NCI-H345 (cell line): ENCODE data around the gene RNF20.
"Not testable (repeated sequence)": the region's sequence is repeated elsewhere in the genome, so short reads cannot be mapped to it uniquely, and the experiment has no call there.

Experiments used
- DNase-seq: peaks from one replicate; lab custom pipeline; 2025; lab: John Stamatoyannopoulos, UW

The RNF20 gene

DNA sequence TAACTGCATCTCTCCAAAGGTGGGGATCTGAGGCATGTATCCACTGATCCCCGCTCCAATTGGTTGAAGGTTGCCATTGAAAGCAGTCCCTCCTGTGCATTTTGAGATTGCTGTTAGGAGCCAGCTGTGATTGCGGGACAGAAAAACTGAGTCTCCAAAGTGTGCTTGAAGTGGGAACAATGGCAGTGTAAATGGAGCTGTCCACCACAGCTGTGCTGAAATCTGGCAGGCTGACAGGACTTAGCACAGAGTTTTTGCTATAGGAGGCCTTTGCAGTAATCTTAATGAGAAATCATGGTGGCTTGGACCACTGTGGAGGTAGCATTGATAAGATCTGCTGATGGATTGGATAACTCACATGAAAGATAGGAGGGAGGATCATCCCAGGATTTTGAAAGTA is 3.3 kb downstream of the RNF20 start:
- no peak for DNase-seq

DNA sequence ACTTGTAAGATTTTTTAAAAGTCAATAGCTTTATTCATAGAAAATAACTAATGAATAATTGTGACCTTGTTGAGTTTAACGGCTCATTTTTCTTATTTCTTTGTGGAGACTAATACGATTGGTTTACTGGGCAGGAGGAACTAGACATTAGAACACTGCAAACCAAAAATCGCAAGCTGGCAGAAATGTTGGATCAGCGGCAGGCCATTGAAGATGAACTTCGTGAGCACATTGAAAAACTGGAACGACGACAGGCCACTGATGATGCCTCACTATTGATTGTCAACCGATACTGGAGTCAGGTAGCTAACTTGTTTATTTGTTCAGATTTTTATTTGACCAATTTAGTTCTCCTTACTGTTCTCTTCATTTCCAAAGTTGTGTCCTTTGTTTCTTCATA is 6.4 kb downstream of the RNF20 start:
- no peak for DNase-seq

DNA sequence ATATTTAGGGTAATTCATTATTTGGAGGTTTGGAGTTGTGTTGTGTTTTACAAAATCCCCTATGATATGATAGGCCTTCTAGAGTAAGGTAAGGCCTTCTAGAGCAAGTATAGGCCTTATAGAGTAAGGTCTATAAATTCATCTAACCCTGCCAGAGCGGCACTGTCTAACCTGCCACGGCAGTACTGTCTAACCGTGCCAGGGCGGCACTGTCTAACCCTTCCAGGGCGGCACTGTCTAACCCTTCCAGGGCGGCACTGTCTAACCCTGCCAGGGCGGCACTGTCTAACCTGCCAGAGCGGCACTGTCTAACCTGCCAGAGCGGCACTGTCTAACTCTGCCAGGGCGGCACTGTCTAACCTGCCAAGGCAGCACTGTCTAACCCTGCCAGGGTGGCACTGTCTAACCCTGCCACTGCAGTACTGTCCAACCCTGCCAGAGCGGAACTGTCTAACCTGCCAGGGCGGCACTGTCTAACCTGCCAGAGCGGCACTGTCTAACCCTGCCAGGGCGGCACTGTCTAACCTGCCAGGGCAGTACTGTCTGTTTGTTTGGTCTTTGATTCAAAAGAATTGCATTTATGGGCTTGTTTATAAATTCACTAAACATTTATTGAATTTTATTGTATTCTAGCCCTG is 9.6 kb downstream of the RNF20 start:
- DNase-seq = no peak

DNA sequence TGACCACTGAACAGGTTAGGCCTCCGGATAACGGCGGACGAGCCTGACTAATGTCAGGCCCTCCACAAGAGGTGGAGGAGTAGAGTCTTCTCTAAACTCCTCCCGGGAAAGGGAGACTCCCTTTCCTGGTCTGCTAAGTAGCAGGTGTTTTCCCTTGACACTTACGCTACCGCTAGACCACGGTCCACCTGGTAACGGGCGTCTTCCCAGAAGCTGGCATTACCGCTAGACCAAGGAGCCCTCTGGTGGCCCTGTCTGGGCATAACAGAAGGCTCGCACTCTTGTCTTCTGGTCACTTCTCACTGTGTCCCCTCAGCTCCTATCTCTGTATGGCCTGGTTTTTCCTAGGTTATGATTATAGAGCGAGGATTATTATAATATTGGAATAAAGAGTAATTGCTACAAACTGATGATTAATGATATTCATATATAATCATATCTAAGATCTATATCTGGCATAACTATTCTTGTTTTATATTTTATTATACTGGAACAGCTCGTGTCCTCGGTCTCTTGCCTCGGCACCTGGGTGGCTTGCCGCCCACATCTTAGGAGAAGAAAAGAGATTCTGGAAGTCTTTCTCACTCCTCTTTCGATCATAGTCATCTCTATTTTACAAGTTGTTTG is 15.9 kb downstream of the RNF20 start:
- DNase-seq = not testable (repeated sequence)

DNA sequence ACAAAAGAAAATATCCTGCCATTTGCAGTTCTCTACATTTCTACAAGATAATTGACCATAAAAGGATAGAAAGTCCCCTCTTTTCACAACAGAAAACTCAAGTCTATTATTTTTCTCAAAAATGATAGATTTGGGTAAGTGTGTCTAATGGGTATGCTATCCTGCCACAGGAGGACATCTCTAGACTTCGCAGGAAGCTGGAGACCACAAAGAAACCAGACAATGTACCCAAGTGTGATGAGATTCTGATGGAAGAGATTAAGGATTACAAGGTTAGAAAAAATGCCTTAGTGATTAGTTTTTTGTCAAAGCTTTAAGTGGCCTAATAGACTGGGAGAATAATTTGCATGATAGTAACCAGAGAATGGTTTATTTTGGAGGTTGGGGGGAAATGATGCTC is 28.1 kb downstream of the RNF20 start:
- DNase-seq = no peak

DNA sequence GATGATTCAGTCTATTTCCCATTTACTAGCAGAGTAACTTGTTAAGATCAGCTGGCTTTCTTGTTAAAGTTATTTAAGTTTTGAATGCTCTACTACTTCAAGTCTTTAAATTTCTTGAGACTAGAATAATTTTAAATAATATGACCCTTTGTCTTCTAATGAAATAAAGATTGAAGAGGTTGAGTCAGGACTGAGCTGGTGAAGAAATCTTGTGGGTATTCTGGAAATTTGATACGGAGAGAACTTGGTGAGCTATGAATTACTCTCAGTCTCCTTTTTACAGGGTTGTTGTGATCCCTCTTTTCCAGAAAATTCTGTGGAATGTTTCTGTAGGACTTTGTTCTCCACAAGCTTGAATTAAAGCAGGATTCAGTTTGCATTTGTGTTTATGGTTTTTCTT is 29.3 kb downstream of the RNF20 start:
- DNase-seq = no peak

DNA sequence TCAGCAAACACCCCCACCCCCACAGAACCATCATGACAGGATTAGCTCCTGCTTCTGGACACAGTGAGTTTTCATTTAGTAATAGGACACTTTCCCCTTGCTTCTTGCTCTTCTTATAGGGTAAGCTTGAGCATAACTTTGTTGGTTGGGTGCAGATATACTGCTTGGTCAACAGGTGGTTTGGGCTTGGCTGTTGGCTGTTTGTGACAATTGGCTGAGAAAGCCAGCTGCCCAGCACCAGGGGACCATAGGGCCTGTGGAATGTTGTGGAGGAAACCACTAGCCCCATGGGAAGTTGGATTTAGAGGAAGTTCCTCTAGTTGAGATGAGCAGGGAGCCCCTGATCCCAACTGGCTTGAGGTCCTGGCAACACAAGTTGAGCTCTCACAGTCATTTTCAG is 30.6 kb downstream of the RNF20 start:
- no peak for DNase-seq

DNA sequence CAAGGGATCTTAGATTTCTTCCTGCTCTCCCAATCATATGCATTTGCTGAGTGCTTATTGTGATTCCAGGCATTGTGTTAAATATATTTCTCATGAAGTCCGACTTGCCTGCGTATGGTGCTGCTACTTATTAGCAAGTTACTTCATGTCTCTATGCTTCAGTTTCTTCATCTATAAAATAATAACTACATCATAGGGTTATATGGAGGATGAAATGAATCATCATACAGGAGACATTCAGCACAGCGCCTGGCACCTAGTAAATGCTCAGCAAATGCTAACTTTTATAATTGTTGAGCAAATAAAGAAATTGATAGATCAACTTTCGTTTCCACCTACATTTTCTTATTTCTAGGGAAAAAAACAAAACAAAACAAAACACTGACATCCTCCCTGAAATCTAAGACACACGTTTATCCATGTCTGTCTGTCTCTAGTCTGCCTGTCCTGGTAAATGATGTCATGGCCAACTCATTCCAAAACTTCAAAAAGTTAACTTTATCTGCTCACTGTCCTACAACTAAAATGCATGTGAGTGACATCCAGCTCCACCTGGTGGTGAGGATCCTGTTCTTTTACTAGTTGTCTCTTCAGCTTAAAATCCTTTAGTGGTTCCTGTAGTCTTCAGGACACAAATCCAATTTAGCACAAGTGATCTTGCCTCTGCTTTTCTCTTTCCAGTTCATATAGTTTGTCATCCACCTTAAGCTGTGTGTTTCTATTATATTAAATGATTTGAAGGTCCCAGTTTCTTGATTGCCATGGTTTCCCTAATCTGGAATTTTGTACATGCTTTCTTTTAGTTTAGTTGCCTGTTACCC is 33.5 kb downstream of the RNF20 start:
- no peak for DNase-seq

DNA sequence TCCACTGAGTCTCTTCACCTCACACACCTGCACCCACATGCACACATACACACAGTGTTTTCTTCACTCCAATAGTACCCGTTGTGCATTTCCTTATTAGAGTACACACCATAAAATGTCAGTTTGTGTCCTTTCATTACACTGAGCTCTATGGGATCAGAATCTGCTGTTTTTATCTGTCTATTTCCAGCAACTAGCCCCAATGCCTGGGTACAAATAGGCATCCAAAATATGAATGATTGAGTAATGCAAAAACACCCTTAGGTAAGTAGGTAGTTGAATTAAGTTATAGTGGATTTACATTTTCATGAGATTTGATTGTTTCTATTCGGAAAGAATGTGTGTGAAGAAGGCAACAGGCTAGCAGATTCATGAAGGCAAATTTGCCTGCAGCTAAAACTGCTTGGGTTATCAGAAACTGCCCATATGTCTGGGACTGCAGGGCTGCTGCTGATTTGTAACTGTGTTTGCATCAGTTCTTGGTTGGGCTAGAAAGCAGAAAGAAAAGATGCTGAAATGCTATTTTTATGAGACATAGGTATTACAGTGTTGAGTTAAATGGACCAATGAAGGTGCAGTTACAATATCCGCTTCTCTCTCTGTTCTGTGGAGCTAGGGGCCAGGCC is 34.2 kb downstream of the RNF20 start:
- DNase-seq = no peak

DNA sequence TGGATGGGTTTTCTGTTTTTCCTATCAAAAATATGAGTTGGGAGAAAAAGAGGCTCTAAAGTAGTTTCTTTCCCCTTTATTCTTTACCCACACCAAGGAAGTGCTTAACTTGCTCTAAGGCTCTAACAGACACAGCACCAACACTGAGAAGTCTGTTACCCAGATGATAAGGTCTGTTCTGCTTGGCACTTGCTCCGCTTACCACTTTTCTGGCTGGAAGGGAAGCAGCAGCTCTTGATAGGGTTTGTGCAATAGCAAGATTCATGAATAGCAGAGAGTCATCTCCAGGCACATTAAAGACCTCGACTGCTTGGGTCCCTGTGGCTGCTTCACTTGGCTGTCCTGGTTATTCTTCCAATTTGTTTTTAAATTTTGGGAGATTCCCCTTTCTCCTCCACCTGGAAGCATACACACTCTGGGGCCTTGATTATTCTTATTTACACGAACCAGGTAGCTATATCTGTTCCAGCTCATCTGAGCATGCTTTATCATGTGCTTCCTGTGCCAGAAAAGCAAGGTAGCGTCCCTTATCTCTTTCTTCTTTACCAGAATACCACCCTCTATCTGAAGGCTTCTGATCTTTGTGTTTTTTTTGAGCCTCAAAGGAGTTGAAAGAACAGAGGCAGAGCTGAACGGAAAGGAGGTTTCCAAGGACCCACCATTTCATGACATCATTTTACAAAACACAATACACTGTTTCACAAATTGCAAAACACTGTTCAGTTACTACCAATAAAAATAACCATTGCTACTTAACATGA is 36.3 kb downstream of the RNF20 start:
- DNase-seq = no peak

DNA sequence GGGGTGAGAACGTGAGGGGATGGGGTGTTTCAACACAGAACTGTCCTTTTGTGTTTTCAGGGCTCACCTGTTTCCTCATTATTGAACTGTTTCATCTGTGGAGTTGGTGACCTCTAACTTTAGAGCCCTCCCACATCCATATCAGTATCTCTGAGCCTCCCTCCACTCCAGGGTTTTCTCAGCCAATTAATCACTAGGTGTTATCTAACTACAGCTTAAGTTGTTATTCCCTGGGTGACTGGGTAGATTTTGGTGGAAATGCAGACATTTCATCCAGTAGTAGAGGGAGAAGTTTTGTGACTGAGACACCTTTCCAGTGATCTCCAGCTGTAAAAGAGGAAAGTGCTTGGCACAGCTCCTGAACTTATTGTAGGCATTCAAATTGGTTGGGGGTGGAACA is 37.5 kb downstream of the RNF20 start:
- DNase-seq = no peak

DNA sequence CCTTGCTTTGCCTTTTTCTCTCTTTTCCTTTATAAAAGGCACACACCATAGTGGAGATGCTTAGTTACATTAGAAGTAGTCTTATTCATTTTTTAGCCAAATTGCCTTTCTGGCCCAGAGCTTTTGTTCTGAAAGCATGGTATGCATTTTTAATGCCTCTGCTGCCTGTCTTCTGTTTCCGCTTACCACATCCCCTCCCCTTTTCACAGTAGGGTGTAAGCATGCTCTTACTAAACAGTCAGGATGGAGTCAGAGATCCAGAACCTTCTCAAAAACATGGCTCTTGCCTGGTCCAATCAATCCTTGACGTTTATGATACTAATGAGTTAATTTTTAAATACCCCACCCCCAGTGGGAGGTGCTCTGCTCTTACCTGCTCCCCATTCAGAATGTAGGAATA is 38.7 kb downstream of the RNF20 start:
- DNase-seq = no peak

DNA sequence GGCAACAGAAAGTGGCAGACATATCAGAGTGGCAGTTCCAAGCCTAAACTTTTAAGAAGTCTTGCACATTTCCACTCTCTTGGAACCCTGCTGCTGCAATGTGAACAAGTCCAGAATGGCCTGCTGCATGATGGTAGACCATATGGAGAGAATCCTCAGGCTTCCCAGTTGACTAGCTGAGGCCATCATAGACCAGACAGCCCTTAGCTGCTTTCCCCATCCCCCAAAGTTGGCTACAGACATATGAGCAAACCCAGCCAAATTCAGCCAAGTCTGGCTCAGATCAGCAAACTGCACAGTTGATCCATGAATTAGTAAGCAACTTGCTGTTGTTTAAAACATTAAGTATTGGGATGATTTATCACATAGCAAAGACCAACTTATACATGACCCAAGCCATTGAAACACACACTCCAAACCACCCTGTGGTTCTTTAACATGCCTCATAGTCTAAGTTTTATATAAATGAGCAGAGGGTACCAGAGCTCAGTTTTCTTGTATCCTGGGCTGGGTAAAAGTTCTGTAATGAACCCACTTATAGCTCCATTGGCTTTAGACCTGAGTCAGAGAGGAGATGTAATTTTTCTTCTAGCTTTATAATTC is 41.2 kb downstream of the RNF20 start:
- no peak for DNase-seq

DNA sequence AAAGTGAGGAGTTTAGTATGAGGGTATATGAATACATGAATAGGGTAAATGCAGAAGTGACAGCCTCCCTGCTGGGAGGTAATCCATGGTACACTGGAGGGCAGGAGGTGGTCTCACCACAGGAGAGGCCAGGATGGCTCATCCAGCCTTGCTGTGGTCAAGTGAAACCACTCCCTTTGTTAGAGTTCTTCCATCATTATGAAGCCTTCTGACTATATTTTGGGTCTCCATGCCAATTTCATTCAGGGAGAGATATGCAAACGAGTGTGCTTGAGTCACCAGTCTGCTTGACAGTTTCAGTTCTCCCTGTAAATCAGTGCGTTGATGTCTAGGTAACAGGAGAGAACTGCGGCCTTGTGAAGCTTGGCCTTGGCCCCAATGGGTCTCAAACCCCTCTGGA is 44.7 kb downstream of the RNF20 start:
- DNase-seq = no peak

DNA sequence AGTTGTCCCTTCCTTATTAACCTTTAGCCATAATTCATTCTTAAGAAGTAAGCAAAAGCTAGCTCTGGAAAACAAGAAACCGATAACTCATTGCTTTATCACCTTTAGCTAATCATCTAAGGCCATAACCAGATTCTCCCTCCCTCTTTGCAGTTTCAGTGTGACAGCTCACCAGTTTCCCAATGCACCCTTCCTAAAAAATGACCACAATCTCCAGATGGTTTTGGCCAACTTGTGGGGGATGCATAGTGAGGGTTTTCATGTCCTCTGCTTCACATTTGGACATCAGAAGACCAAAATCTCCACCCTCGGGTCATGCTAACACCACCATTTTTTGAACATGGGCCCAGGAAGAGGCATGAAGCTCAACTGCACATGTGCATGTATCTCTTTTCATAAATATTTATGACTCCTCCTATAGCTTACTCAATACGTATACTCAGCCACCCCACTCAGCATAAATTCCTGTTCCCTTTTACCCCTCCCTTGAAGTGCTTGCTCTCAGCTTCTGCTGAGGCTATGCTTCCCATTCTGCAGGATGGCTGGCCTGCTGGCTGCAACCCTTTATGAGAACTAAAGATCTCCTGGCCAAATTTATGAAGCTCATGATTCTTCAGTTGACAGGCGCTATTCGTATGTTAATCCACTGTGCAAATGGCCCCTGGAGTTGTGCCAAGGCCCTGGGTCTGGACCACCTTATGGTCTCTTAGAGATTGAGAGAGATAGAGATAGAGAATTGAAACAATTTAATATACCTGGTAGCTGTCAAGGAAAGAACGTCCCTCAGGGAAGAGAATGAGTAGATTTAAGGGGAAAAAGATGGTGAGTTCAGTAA is 46.3 kb downstream of the RNF20 start:
- no peak for DNase-seq

DNA sequence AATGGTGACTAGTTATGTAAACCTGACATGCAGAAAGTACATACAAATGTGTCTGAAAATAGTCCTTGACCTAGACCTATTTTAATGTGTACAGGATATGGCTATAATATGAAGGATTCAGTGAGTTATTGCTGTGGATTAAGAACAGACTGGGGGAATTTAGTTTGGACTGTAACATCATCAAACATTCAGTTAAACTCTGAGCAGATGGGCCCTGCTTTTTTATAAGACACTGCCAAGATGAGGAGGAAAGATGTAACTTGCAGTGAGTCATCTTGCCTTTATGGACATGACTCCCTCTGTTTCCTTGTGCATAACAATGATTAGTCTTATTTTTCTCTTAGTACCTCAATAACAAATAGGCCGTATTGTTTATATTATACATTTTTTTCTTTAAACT is 48.9 kb downstream of the RNF20 start:
- DNase-seq = no peak

DNA sequence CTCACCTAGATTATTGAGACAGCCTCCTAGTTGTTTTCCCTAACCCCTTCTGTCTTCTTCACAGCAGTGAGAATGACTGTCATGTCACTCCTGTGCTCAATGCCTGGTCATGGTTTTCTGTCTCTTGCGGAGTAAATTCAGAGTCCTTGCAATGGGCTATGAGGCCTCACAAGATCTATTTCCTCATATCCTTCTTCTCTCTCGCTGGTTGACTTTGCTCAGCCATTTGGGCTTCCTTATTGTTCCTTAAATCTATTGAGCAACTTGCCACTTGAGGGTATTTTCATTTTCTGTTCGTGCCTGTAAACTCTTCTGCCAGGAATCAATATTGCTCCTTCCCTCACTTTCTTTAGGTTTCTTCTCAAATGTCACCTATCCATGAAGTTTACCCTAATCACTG is 52.1 kb downstream of the RNF20 start:
- DNase-seq = no peak

DNA sequence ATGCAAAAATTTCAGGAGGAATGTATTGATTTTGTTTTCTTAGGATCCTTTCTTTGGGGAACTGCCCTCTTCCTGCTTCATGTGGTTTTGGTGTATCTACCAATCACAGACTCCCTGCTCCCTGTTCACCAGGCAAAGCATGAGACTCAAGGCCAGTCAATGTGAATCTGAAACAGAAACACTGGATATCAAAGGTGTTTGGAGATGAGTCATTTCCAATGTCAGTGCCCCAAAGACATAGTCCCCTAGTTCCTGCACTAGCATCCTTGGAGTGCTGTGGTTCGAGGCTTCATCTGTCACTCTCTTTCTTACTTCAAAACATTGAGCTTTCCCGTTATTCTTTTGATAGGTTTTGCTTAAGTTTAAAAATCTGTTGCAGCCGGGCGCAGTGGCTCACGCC is 53.0 kb downstream of the RNF20 start:
- no peak for DNase-seq

DNA sequence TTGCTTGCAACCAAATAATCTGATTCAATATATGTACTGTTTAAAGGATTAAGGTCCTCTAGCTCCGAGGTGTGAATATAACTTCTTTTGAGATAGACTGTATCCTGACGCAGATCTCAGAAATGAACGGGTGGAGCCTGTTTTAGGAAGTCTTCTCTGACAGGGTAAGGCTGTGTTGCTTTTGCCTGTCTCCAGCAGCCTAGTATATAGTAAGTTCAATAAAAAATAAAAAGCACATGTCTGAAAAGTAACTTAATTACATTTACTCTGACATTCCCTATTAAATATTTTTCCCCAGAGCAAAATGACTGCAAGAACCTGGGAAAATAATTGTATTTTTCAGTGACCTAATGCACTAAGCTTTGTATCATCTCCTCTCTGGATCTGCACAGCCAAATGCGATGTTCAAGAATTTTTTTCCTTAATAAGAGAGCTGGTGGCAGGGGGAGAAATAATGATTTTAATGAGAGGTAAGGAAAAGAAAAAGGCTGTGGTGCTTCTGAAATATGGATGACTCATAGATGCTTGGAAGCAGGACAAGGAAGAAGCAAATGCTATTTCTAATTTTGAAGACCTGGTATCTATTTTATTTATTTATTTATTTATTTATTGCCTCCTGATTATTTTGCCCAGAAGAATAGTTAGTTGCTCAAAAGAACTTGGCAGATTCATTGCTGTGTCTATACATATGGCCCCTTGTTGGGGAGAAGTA is 53.8 kb downstream of the RNF20 start:
- DNase-seq = no peak

DNA sequence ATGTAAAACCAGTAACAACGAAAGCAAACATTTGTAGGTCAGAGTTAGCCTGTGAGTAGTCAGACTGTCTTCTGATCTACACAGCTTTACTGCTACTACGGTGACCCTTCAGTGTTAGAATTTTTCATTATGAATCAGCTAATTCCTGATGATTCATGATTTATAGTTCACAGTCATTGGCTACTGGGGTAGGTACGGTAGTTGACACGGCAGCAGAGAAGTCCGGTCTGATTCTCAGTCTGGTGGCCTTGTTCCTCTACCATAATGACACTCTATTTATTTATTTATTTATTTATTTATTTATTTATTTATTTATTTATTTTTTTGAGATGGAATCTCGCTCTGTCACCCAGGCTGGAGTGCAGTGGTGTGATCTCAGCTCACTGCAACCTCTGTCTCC is 56.4 kb downstream of the RNF20 start:
- not testable (repeated sequence) for DNase-seq
